HG02970 (cell line): ENCODE measurements around the gene GNS.

Source experiments
- ATAC-seq: cut with Tn5 transposase; IDR thresholded peaks from one replicate; pipeline ENCODE4 v1.9.1; 2021; ENCODE audit warnings: mild to moderate bottlenecking, moderate library complexity, moderate number of reproducible peaks; ENCODE audit not compliant: unreplicated experiment, low FRiP score

The GNS gene

DNA sequence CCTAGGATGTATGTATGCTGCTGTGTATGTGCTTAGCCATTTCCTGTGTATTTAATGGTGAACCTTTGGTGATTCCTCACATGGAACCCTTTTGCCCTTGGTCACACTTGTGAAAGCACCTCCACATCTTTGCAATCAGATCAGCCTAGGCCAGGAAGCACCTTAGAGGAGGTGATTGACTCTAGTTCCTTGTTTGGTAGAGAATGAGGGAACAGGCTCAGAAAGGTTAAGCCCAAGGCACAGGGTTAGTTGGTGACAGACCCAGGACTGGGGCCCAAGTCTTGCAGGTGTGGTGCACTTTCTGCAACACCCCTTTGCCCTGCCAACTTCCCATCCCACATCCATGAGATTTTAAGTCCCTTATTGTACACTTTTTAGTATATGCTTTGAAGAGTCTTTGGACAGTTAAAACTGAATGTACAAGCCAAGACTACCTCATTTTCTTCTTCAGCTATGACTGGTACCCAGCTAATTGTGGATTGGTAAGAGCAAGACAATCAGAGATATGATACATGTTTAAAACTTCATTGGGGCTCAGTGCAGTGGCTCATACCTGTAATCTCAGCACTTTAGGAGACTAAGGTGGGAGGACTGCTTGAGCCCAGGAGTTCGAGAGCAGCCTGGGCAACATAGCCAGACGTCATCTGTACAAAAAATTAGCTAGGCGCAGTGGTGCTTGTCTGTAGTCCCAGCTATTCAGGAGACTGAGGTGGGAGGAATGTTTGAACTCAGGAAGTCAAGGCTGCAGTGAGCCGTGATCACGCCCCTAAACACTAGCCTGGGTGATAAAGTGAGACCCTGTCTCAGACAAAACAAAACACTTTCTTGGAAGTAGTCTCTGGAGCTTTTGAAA is 77.8 kb downstream of the GNS start:
- ATAC-seq: no peak

DNA sequence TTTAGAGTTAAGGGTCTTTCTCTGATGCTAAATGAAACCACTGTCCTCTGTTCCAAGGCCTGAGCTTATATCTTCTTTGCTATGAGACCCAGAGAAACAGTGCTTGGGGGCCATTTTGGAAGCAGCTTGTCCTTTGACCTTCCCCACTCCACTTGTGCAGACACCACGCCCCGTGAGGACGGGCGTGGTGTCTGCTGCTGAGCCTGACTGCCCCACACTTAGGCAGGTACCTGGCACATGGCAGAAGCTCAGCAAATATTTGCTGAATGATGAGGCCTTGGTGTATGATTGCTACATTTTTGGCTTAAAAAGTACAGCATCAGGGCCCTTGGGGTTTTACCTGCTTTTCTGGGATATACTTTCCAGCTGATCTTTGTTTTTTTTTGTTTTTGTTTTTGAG is 79.0 kb downstream of the GNS start:
- no peak for ATAC-seq

DNA sequence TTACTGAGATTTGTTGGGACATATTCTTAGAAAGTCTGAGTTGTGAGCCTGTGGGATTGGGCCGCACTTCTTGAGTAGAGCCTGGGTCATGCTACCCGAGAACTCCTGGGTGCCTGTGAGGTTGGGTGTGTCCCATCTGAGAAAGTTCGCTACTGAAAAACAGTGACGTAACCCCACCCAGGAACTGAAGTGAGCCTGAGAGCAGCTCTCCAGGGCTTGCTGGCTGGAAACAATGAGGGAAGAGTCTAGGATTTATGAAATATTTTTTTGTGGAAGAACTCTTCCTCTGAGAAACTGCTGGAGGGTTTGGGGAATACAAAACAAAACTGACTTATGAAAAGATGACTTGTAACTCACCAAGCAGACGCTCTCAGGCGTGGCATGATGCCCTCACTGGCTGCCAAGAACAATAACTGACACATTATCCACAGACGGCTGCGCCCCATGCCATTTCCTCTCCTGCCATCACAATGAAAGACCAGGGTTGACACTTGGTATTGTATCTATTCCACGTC is 79.7 kb downstream of the GNS start:
- no peak for ATAC-seq

DNA sequence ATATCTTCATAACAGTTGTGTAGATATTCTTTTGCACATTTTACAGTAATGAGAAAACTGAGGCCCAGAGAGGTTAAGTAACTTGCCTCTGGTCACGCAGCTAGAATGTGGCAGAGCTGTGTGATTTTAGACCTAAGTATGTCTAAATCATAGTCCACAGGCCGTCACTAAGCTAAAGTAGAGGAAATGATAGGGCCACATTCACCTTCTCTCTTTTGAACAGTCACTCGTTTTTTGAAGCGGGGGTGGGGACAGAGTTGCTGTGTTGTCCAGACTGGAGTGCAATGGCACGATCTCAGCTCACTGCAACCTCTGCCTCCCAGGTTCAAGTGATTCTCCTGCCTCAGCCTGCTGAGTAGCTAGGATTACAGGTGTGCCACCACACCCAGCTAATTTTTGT is 80.4 kb downstream of the GNS start:
- no peak for ATAC-seq

DNA sequence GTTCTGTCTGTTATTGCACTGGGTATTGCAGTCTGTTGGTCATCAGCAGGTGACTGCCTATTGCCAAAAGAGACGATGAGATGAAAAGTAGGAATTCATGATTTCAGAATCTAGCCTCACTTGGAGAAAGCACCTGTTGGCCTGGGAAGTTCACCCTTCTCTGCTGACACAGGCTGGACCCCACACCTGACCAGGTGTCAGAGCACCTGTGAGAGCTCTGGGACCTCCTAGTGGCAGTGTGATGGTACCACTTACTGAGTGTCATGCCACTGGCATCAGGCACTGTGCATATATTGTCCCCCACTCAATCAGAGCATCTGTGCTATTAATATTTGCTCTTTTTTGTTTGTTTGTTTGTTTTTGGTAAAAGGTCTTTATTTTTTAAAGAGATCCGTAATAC is 81.0 kb downstream of the GNS start:
- no peak for ATAC-seq

DNA sequence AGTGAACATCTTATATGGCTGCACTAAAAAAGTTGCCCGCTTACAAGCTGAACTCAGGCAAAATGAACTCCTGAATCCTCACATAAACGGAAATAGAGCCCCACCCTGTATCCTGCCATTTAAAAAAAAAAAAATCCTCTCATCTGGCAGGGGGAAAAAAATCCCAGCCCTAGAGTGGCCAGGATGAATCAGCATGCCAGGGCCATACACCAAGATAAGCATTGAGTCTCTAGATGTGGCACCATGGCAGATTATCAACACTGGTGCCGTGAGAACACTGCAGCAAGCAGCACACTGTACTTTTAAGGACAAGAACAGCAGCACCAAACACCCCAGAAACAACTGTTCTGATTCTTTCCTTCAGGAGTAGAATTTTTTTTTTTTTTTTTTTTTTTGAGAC is 83.4 kb downstream of the GNS start:
- ATAC-seq: no peak

DNA sequence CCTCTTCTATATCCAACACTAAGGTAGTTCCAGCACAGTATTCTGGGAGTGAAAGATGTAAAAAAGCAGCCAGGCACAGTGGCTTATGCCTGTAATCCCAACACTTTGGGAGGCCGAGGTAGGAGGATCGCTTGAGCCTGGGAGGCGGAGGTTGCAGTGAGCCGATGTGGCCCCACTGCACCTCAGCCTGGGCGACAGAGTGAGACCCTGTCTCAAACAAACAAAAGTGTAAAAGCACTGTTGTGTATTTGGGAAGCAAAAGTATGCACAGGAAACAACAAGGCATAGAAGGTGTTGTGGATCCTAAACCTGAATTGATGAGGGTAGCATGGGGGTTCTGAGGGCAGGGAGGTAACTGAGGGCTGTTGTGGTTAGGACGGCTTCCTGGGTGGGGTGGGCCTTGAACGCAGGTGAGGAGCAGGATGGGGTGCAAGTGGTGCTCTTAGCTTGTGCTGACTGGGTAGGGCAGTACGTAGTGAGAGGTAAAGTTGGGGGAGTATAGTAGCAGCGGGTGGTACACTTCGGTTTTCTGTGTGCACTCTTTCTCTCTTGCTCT is 84.8 kb downstream of the GNS start:
- ATAC-seq: no peak

DNA sequence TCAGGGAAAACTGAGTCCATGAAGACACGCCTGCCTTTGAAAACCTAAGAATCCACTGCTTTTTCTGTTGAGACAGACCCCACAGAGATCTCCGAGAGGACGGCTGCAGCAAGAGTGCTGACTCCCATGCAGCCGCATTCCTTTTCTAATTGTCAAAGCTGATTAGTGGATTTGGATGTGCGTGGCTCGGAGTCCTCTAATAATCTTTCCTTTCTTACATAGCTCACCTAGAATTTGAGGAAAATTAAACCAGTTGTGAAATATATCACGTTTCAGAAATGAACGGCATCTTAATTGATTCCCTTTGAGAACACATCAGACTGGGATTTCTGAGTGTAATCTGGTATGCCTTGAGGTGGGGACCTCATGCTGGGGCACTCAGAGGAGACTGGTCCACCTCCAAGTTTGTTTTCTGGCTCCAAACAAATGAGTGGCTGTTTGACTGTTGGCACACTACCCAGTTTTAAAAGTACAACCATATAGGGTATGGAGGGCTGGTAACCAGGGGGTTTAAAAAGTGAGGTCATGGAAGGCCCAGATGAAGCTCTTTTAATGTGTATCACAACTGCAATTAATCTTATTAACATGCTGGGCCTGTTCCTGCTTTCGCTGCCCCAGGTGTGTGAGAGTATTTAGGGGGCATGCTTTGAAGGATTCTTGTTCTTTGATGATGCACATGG is 85.6 kb downstream of the GNS start:
- ATAC-seq: no peak

DNA sequence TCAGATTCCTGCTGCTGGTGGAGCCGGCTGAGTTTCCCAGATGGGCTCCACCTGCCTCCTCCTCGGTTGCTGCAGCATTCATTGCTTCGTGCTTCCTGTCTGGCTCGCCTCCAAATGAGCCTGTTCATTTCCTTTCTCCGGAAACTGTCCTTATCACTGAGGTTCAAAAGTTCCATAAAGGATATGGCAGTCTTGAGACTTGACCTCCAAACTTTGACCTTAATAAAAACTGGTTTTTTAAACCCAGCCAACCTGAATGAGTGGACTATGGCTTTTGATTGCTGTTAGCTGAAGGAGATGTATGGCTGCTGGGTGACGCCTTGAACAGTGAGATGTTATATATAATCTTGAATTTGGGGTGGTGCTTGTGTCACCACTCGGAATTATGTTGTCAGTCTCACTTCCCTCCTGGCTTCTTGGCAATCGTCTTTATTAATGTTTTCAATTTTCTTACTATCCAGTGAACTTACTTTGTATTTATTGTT is 86.2 kb downstream of the GNS start:
- no peak for ATAC-seq

DNA sequence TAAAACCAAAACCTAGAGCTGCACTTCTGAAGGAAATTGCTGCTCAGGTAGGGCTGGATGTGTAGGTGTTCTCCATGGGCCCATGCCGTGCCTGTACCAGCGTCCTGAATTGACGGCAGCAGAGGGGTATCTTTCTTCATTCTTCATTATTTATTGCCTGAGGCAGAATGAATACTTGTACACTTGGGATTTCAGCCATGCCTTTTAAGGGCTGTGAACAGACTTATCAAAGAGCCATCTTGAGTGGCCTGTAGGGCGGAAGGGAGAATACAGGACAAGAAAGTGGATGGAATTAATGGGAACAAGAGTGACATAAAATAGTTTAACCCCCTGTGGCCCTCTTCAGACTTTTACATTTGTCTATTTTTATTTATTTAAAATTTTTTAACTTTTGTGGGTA is 87.5 kb downstream of the GNS start:
- ATAC-seq: no peak

DNA sequence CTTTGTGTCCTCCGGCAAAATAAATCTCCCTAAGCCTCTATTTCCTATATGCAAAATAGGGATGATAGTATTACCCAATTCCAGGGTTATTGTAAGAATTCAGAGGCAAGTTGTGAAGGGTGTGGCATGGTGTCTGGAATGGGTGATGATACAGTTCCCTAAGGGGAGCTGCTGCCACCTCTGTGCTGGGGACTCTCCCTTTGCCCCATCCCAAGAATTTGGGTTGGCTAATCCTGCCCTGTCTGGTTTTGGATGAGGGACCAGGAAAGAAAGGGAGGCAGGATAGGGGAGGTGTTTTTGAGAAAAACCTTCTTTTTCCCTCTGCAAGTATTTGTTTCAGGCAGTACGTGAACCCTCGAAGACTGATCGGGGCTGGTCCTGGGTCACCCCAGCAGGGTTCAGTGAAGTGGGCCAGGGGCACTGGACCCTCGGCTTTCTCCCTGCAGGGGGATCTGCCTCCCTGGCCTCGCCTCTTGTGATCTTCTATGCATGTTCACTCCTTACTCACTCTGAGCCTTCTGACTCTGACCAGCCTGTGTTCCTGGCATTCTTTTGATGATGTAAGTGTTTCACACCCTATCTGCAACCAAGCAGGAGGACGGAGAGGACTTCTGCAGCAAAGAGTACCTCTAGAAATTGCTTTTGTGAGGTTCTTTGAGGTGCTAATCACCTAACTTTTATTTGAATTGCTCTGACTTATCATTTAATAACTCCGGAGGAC is 88.1 kb downstream of the GNS start:
- ATAC-seq: no peak

DNA sequence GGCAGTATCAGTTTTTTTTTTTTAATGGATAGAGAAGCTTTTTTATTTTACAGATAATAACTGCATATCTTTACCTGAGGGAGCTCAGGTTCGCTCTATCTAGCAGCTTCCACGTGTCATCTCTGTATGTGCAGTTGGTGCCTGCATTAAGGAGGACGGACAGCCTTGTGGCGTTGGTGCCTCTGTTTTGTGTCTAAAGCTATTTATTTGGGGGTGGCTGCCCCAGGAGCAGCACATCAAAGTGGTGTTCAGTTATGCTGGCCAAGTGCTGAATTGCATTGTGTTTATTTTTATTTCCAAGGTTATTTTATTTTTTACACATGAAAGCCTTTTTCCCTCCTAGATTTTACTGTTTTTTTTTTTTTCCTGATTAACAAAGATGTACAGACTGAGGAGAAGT is 89.2 kb downstream of the GNS start:
- no peak for ATAC-seq

DNA sequence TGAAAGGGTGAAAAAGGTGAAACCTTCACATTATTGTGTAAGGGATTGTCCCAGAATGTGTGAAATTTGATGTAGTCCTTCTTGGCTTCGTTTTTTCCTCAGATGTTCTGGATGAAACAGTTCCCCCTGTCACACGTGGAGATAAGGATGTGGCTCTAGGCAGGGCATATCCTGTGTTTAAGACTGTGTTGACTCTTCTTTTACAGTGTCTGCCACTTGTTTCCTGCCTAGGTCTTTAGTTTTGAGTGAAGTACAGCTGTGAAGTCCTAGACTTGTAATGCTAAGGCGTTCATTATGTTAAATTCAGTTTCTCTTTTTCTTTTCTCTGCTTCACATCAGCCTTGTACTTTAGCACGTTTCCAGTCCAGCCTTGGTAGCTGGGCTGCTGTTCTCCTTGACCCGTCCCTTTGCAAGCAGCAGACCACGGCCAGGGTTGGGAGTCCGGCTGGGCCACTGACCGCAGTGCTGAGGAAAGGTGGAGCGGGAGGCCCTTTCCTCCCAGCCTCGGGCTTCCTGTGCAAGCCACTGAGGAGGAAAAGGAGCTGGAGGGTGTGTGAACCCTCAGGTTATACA is 89.8 kb downstream of the GNS start:
- ATAC-seq: no peak

DNA sequence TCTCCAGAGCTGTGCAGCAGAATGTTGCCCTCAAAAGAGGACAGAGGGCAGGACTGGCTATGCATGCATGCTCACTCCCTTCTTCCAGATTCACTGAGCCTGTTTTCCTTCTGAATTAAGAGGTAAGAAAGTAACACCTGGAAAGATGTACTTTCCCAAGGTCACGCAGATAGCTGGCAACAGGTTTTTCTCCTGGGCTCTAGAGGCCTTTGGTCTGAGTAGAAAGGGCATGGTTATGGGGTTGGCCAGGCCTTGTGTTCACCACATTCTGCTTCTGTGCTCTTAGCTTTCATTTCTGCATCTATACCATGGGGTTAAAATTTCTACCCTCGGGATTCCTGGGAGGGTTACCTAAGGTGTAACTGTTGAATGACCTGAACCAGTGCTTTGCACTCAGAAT is 91.4 kb downstream of the GNS start:
- ATAC-seq: no peak

DNA sequence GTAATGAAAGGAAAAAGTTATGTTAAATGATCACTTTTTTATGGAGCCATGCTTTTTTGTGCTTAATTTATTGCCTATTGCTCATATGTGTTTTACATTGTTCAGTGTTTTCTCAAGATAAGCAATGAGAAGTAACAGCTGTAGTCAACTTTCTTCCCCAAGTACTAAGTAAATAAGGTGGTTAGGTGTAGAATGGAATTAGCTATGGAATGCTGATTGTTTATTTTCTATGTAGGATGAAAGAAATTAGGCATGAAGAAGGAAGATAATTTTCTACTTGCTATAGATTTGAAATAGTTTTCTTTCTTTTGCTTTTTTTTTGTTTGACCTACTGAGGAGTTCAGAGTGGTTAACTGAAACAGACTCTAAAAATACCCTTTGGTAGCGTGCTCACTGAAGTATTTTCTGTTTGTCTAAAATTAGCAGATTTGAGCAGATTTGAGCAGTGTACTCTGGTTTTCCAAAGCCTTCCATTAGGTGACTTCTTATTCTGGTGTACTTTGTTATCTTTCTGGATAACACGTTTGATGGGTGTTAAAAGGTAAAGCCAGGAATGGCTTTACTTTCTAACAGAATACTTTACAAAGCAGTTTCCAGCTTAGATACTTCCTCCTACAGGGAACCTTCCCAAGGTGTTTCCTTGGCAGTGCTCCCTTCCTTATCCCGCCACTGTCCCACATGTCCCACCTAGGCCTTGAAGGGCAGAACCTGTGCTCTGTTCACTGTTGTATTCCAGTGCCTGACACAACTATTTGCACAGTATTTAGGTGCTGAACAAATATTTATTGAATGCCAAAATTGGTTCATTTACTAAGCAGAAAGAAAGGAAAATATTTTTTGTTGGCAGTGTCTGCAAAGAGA is 92.9 kb downstream of the GNS start:
- ATAC-seq: no peak

DNA sequence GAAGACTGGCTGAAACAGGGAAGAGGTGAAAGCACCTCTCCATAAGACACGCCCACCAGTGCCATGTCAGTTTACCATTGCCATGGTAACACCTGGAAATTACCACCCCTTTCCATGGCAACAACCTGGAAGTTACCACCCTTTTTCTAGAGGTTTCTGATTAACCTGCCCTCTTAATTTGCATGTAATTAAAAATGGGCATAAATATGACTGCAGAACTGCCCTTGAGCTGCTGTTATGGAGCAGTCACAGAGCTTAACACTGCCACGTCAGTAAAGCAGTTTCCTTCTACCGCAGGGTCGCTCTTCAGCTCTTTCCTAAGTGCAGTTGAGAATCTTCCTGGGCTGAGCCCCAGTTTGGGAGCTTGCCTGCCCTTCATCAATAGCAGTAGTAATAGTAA is 93.7 kb downstream of the GNS start:
- peak; percentile 43 for ATAC-seq
